T follicular helper cell (primary cell): ENCODE data around the gene PFKFB2.
A peak's percentile ranks its signal among the peaks of the same experiment; 100 is the strongest.
"Not testable (repeated sequence)": the region's sequence is repeated elsewhere in the genome, so short reads cannot be mapped to it uniquely, and the experiment has no call there.

Experiments used
- DNase-seq: peaks from one replicate; pipeline ENCODE4 v3.0.0-alpha.2; 2020; ENCODE audit warnings: low read depth

Gene PFKFB2

GRCh38 chr1:207039380-207040180 is 13.5 kb upstream of the PFKFB2 start:
- no peak for DNase-seq

DNA sequence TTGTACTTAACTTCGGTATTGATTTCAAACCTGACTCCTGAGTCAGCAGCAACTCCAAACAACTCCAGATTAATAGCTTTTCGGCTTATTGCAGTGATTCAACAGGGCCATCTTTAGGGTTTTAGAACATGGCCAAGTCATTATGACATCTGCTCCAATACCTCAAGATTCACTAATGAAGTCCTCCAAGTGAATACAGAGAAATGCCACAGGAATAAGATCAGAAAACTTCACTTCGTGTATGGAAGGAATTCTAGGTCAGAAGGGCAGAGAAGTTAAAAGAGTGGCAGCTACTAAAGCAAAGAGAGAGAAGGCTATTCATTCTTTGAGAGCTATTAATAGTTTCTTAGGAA is 12.9 kb upstream of the PFKFB2 start:
- no peak for DNase-seq

DNA sequence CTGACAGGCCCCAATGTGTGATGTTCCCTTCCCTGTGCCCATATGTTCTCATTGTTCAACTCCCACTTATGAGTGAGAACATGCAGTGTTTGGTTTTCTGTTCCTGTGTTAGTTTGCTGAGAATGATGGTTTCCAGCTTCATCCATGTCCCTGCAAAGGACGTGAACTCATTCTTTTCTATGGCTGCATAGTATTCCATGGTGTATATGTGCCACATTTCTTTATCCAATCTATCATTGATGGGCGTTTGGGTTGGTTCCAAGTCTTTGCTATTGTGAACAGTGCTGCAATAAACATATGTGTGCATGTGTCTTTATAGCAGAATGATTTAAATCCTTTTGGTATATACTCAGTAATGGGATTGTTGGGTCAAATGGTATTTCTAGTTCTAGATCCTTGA is 11.7 kb upstream of the PFKFB2 start:
- DNase-seq: not testable (repeated sequence)

GRCh38 chr1:207045453-207045852 is 7.6 kb upstream of the PFKFB2 start:
- no peak for DNase-seq

GRCh38 chr1:207047505-207047904 is 5.6 kb upstream of the PFKFB2 start:
- DNase-seq: no peak

- no peak for DNase-seq
These were observed 5.0 kb upstream of the PFKFB2 start for GRCh38 chr1:207048041-207048440.

GRCh38 chr1:207049054-207049453 is 4.0 kb upstream of the PFKFB2 start:
- DNase-seq: no peak

GRCh38 chr1:207049514-207049913 is 3.6 kb upstream of the PFKFB2 start:
- DNase-seq: no peak

GRCh38 chr1:207049974-207050391 is 3.1 kb upstream of the PFKFB2 start:
- DNase-seq: peak; percentile 35

DNA sequence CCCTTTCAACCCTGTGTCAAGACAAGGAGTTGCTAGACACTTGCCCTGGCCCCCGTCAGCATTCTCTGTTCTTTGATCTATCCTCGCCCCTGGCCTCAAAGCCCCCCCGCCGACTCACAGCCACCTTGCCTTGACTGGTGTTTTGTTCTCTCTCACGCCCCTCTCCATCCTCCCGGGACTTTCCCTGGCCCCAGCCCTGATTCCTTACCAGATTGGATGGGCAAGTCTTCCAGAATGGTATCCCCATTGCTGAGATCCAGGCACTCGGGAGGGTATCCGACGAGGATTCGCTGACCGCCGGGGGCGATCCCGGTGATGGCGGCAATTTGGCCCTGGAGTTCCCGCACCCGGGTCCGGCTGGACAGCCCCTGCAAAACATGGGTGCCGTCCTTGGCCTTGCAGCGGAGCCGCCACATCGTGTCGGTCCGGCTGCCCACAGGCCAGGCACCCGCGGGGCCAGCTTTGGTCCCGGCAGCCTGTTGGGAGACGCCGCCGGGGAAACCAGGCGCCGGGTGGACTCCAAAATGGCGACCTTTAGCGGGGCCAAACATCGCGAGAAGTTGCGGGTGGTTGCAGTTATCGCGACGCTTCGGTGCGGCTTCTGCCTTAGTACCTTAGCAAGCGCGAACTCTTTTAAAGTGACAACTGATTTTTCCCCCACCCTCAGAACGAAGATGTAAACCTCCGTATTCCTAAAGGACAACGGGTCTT is 2.4 kb upstream of the PFKFB2 start:
- DNase-seq: peak; percentile 88

DNA sequence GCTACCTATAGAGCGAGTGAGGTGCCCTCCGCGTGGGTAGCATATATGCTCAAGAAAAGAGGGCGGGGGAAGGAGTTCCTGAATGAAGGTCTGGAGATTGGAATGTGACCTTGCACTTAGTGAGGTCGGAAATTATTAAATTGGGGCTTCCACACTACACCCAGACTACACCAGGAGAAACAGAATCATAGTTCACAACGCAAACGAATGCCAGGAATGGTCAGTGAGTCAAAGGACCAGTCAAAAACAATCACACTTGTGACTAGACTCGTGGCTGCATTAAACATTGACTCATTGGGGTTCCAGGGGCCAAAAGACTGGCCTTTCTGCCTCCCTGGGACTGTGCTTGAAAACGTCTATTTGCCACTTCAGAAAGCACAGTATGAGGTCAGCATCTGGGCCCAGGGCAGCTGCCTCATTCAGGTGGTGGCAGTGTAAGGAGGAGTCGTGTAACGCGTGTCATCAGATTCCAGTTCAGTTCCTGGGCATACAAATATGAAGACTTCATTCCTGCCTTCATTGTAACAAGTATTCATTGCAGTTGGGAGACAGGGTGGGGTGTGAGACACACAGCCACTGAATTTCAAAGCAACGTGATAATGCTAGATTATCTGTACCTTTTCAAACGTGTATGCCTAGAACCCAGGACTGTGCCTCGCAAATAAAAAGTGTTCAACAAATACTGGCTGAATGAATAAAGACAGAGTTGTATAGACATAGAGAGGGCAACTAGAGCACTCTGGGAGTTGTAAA is 1.7 kb upstream of the PFKFB2 start, which contains the start of gene YOD1:
YOD1 (minus strand) TSS at position 18 of the 753 bp plus-strand sequence. CDS start 178 bp downstream, outside the sequence.
- no peak for DNase-seq

DNA sequence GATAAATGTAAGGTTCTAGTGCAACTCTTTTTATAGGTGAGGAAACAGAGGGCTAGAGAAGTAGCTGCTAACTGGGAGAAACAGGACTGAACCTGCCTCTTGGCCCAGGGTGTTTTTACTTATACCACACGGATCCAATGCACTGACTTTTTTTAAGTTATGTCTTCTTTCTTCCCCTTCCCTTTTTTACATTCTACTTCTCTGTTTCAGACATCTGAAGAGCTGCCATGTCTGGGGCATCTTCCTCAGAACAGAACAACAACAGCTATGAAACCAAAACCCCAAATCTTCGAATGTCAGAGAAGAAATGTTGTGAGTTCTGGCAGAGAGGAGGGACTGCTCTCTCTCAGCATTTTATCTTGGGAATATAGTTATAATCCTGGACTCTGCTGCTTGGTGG is 1.4 kb downstream of the PFKFB2 start:
- no peak for DNase-seq

- no peak for DNase-seq
These were observed 2.4 kb downstream of the PFKFB2 start for GRCh38 chr1:207055386-207056001.

GRCh38 chr1:207056673-207057072 is 3.6 kb downstream of the PFKFB2 start:
- DNase-seq: no peak

DNA sequence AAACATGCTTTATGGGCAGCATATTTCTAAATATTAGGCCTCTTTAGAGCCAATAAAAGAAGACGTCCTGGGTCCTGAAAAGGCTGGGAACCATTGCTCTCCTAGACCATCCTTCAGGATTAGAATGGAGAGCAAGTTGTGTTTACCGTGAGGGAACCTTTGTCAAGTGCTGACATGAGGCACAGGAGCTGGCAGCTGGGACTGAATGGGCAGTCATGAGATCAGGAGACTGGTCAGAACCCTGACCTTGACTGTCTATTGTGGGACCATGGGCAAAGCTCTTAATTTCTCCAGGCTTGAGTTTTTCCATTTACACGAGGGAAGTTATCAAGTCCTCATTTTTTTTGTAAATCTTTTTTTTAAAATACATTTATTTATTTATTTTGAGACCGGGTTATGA is 5.2 kb downstream of the PFKFB2 start:
- DNase-seq: no peak

DNA sequence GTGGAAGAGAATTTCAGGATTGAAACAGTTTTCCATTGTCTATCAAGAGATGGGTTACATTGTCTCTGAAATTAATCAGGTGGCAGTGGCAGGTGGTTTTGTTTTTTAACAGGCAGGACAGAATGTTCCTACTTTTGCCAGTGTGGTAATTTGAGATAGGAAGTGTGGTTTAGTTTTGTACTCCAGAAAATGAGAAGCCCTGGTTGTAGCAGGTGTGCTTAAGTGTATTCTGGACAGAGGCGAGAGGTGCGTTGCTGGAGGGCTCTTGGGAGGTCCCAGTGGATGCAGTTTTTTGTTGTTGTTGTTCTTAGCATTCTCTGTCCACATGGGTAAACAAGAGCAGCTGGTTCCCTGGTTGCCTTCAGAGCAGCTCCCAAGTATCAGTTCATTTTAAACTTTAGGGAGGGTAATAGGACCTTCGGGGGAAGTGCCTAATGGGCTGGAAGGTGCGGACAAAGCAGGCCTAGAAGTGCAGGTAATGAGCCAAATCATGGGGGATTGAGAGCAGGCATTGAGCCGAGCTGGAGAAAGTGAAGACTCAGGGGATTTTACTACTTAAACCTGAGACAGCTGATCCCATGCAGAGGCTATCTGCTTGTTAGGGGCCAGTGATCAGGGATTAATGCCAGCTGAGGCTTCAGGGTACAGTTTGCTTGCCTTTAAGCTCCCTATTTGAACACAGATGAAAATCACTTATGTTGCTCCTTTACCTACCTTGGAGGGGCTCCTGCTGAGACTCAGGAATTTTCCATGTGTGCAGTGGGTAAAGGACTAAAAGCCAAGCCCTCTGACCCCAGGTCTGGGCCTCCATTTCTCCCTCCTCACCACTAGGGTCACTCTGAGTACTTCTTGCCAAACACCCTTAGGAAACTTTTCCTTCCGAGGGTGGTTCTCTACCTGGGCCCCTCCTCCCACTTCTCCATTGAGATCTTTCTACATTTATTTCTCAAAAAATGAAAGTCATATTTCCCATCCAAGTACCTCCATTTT is 6.1 kb downstream of the PFKFB2 start:
- DNase-seq: no peak

GRCh38 chr1:207059881-207060280 is 6.8 kb downstream of the PFKFB2 start:
- DNase-seq: no peak

DNA sequence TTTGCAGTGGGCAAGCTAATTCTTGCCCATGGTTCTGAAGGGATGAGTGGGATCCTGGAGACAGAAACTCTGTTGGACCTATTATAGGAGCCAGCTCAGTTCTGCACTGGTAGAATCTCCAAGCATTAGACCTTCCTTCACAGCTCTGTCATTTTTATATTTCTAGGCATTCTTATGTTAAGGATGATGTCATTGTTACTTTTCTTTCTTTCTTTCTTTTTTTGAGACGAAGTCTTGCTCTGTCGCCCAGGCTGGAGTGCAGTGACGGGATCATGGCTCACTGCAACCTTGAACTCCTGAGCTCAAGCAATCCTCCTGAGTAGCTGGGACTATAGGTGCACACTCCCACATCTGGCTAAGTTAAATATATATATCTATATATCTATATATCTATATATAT is 7.5 kb downstream of the PFKFB2 start:
- DNase-seq: no peak

DNA sequence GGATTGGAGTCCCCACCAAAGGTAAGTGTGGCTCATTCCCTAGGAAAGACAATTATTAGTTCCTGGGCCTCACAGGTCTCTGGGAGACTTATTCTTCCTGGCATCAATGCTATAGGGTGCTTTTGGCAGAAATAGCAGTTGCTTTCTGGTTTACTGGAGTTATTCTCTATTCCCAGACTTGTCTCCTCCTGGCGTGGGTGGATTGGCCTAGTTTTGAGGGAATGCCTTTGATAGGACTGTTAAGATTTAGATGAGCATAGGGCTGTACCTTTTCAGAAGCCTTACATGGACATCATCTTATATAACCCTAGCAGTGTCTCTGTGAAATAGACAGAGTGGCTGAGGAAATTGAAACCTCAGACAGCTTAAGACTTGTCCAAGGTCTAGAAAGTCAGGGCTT is 9.0 kb downstream of the PFKFB2 start:
- DNase-seq: no peak

- DNase-seq: no peak
These were observed 9.9 kb downstream of the PFKFB2 start for GRCh38 chr1:207063014-207063413.

GRCh38 chr1:207064561-207064960 is 11.5 kb downstream of the PFKFB2 start:
- DNase-seq: no peak
